Stimulated activated CD4-positive, alpha-beta T cell treated with anti-CD3 and anti-CD28 coated beads, Interleukin-12 subunit alpha, Interleukin-12 subunit beta, amount 100 ng/mL, for 24 hours (primary cell): ENCODE data around the gene CSDE1.
"Not testable (repeated sequence)": the region's sequence is repeated elsewhere in the genome, so short reads cannot be mapped to it uniquely, and the experiment has no call there.

ENCODE experiments used
- DNase-seq, 2 experiments: peaks; one replicate each; pipeline ENCODE4 v3.0.0-alpha.2; 2020; ENCODE audit warnings: low read depth in 2 of 2

Gene CSDE1

DNA sequence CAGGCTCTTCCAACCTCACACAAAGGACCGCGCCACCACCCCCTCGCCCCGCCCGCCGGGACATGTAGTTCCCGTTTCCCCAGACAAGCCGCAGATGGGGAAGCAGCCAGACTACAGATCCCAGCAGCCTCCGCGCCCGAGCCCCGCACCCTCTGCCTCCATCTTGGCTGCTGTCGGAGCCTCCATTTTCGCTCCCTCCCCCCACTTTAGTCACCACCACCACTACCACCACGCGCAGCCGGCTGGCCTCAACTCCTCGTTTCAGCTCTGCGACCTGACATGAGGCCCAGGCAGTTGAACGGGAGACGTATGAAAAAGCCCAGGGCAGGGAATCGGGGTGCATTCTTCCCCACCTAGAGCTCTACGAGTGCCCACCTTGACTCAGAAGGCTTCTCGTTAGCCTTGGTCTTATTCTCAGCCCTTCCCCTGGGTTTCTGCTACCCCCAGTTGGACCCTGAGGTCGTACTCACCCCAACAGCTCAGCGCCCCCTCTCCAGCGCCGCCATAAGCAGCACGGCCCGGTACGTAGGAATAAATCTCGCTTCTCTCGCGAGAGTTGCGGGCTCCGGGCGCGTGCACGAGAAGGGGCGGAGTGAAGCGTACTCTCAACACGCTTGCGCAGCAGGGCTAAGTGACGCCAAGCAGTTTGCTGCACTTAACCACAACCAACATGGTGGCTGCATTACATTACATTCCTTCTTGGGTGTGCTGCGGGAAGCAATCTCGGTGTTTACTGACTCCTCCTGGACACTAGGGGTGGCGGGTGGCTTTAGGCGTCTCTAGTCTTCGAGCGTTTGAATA, at the start of gene CSDE1:
TSS of gene CSDE1 (minus strand) at position 530 of the 801 bp plus-strand sequence. CDS start 18,094 bp downstream, outside the sequence.
- peak; percentile 92 to 95 for DNase-seq

DNA sequence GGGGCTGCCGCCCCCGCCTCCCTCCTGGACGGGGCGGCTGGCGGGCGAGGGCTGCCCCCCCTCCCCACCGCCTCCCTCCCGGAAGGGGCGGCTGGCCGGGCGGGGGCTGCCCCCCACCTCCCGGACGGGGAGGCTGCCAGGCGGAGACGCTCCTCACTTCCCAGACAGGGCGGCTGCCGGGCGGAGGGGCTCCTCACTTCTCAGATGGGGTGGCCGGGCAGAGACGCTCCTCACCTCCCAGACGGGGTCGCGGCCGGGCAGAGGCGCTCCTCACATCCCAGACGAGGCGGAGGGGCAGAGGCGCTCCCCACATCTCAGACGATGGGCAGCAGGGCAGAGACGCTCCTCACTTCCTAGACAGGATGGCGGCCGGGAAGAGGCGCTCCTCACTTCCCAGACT, 46.7 kb upstream of the CSDE1 start:
- DNase-seq = not testable (repeated sequence)

DNA sequence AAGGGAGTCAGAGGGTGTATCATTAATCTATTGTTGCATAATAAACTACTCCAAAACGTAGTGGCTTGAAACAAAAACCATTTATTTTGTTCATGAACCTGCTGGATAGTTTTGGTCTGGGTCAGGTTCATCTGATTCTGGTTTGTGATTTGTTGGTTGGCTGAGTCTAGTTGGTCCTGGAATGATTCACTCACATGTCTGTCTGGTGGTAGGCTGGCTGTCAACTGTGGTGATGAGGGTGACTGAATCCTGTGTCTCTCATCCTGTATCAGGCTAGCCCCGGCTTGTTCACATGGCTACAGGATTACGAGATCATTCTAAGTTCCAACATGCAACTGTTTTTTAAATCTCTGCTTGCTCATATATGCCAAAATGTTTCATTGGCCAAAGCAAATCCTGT, 45.2 kb upstream of the CSDE1 start:
- no peak for DNase-seq

DNA sequence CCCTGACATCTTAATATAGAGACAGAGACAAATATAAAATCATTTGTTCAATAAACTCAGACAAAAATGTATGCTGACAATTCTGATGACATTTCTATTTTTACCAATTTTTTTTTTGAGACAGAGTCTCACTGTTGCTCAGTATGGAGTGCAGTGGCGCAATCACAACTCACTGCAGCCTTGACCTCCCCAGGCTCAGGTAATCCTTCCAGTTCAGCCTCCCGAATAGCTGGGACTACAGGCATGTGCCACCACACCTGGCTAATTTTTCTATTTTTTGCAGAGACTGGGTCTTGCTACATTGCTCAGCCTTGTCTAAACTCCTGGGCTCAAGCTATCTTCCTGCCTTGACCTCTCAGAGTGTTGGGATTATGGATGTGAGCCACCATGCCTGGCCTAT, 36.3 kb upstream of the CSDE1 start:
- no peak for DNase-seq

DNA sequence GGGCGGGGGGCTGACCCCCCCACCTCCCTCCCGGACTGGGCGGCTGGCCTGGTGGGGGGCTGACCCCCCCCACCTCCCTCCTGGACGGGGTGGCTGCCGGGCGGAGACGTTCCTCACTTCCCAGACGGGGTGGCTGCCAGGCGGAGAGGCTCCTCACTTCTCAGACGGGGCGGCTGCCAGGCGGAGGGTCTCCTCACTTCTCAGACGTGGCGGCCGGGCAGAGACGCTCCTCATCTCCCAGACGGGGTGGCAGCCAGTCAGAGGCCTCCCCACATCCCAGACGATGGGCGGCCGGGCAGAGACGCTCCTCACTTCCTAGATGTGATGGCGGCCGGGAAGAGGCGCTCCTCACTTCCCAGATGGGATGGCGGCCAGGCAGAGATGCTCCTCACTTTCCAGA, 32.8 kb upstream of the CSDE1 start:
- DNase-seq = not testable (repeated sequence)

DNA sequence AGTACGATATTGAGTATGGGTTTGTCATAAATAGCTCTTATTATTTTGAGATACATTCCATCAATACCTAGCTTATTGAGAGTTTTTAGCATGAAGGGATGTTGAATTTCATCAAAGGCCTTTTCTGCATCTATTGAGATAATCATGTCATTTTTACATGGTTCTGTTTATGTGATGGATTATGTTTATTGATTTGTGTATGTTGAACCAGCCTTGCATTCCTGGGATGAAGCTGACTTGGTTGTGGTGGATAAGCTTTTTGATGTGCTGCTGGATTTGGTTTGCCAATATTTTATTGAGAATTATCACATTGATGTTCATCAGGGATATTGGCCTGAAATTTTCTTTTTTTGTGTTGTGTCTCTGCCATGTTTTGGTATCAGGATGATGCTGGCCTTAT, 28.7 kb upstream of the CSDE1 start:
- not testable (repeated sequence) for DNase-seq

DNA sequence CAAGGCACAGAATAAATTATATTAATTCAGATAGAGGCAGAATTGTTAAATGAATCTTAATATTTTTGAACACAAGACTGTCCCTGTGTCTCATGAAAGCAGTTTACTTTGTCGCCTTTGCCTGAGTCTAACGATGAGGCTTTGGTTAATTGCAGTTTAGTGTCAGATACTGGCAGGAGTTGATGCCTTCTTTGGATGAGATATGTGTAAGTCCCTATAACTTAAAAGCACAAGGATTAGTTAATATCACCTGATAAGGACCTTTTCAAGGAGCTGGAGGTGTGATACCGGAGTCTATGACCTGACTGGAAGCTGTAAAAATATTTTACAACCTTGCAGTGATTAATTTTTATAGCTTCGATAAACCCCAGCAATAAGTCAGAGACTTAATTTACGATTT, 24.7 kb upstream of the CSDE1 start:
- DNase-seq = no peak

DNA sequence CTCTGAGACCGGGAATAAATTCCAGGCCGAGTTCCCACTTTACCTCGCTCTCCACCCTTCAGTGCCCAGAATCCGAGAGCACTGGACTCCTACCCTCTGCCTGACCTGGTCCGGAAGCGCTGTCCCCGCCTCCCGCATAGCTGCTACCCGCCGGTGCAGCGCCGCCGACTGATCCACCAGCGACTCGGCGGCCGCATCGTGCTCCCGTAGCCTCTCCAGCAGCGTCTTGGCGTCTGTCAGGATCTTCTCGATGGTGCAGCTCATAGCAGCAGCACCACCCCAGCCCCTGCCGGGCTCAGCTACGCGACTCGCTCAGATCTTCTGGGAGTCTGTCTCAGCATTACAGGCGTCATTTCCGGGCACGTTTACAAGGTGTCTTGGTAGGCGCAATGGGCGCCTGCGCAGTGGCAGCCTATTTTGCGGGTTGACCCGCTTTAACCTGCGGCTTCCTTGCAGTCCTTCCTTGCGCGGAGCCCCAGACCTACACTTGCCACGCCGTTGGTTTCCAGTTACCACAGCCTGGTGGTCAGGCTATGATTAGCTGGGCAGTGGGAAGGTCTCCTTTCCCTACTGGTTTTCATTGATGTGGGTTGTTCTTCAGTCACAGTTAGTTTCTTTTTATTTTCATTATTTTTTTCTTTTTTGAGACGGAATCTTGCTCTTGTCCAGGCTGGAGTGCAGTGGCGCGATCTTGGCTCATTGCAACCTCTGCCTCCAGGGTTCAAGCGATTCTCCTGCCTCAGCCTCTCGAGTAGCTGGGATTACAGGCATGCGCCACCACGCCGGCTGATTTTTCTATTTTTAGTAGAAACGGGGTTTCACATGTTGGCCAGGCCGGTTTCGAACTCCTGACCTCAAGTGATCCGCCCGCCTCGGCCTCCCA, 22.8 kb upstream of the CSDE1 start, which contains the start of gene SIKE1:
TSS of gene SIKE1 (minus strand) at position 342 of the 883 bp plus-strand sequence. CDS start at position 264, 78 bp downstream.
- peak; percentile 88 to 89 for DNase-seq

DNA sequence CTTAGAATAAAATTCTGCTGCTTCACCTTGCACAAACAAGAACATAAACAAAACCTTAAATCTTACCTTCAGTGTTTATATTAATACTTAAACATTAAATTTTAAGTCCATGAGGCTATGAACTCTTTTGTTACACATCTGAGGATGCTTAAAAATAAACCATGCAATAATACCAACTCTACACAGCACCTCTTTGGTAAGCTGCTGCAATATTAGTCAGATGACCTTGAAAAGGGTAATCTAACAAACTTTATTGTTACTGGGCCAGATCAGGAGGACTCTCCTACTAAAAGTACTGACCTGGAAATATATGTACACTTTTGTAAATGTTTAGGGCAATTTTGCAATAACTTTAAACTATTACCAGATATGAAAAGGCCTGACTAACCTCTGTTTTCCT, 21.9 kb upstream of the CSDE1 start:
- DNase-seq = no peak

DNA sequence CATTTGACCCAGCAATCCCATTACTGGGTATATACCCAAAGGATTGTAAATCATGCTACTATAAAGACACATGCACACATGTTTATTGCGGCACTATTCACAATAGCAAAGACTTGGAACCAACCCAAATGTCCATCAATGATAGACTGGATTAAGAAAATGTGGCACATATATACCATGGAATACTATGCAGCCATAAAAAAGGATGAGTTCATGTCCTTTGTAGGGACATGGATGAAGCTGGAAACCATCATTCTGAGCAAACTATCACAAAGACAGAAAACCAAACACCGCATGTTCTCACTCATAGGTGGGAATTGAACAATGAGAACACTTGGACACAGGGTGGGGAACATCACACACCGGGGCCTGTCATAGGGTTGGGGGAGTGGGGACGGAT, 18.9 kb upstream of the CSDE1 start:
- not testable (repeated sequence) for DNase-seq

DNA sequence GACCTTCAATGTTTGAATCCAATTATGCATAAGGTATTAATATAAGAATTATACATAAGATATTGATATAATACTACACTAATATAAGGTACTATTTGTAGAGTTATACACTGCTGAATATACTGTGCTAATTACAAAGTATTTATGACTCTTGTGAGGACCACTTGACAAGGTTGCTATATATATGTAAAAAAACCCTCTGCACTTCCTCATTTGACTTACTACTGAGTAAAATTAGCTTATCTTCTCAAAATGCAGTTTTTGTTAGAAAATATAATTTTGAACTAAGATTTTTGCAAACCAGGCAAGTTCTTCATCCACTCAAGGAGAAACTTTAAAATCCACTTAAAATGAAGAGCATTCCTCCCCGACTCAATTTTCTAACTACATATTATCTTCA, 14.2 kb upstream of the CSDE1 start:
- no peak for DNase-seq

DNA sequence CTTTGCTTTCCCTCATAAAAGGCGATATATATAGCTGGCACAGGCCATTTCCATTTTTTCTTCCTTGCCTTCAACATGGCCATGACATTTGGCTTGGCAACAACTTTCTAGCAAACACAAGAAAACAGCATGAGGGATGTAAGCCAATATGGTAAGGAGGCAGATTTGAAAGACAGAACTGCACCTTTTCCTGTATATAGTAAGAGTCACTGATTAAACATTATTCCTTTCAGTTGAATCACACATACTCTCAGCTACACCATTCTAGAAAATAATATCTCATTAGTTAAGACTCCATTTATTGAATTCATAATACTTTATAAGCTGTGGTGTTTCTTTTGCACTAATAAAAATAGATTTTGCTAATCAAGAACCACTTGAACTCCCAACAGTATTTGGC, 13.2 kb upstream of the CSDE1 start:
- no peak for DNase-seq

DNA sequence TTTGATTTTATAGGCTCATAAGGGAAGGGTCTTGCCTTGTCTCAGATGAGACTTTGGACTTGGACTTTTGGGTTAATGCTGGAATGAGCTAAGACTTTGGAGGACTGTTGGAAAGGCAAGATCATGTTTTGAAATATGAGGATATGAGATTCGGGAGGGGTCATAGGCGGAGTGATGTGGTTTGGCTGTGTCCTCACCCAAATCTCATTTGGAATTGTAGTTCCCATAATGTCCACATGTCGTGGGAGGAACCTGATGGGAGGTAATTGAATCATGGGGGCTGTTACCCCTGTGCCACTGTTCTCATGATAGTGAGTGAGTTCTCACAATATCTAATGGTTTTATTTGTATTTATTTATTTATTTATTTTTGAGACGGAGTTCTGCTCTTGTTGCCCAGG, 6.9 kb upstream of the CSDE1 start:
- DNase-seq = no peak

DNA sequence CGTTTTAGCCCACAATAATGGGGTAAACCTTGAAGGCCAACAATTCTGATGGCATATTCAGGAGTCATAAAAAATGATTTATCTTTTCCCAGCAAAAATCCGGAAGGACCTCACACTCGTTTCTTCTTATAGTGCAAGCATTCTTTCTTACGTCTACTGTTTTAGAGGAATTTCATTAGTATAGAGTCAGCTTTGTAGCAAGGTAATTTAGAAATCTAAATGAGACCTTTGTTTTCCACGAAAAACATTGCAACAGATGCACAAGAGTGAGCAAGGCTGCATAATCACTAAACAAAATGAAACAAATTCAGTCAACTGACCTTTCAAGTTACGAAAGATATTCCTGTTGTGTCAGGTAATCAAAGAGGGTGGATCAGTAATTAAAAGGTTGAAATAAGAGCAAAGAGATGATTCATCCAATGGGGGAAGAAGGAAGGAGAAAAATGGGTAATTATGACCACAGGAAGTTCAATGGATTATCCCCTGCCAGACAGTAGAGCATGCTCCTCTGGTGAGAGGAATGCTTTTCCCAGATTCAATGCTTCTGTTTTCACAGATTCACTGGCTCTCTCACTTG, 560 bp upstream of the CSDE1 start:
- DNase-seq = no peak

DNA sequence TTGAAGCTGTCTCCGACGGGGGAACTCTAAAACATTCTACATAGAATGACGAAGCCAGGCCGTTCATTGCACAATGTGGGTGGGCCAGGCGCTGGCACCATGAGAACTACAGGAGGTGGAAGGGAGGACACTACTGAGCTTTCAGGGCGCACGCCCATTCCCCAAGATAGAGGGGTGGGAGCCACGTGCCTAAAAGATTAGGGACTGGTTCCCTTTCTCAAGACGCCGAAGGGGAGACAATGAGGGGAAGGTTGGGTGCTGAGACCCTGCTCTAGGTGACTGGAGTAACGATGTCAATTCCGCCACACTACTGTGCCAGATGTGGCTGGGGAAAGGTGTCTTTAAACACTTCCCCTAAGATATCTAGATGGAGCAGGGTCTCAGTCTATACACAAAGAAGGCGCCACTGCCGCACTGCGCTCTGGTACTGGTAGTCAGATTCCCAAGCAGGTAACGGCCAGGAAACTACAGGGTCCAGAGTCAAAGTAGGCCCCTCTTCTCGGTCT, 782 bp downstream of the CSDE1 start:
- DNase-seq = peak in 1 of 2 experiments; percentile 13

DNA sequence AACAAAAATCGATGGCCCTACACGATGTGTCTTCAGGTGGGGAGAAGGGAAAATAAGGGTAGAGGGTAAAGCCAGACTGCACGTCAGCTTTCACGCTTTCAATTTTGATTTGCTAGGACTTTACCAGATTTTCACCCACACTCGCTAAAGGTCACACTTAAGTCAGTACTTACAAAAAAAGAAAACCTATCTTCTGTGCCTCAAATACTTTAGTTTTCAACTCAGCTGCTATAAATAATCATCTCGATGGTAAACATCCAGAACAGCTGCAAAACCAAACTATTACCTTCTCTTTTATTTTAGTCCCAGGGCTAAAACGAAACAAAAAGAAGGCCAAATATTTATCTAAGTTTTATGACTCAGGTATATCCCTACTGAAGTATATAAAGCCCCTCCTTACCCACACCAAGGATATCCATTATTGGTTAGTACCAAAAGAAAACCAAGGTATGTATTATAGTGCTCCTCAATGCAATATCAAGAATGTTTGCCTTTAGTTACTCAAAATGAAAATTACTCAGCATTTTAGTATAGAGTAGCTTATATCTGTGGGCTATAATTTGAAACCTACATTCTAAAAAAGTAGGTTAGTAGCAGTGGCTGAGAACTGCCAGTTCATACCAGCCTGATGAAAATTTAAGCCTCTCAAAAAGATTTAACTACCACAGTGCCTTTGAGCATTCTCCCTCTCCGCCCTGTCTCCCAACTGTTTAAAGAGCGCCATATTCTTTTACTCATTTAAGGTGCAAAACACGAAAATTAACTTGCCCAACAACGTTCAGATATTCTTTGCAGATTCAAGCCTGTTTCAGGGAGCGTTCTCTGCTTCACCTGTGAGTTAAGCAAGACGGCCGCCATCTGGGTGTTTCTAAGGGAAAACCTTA, 1.5 kb downstream of the CSDE1 start:
- DNase-seq = no peak

DNA sequence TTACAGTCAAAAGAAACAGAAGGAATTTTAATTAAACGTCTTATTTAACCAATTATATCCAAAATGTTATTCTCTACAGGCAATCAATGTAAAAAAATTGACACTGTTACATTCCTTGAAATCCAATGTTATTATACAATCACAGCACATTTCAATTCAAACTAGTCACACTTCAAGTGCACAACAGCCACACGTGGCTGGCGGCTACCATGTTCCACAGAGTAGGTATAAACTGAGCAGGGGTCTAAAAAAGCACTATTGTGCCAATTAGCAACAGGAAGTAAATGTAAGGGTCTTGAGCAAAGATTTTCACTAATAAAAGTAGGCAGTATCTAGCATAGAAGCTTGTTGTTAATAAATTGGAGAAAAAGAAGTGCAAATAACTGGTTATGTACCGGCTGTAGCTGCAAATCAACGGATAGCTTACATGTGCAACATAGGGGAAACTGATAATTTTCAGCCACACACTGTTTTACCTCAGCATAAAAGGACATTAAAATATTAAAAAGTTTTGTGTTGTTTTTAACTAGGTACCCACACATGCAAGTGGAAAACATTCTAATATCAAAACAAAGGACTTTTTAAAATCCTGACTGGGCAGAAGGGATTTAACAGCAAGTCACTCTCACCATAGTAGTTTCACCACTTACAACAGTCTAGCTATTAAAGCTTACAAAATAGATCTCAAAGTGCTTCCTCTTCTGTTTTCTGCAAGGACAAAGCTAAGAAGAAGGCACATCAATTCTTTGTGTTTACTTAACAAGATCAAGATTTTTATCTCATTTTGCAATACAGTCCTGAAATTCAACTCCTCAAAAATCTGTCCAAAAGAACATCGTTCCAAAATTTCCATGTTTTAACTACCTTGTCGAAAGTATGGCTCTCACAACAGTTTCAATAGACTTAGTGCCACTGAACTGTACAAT, 2.5 kb downstream of the CSDE1 start:
- DNase-seq = no peak

DNA sequence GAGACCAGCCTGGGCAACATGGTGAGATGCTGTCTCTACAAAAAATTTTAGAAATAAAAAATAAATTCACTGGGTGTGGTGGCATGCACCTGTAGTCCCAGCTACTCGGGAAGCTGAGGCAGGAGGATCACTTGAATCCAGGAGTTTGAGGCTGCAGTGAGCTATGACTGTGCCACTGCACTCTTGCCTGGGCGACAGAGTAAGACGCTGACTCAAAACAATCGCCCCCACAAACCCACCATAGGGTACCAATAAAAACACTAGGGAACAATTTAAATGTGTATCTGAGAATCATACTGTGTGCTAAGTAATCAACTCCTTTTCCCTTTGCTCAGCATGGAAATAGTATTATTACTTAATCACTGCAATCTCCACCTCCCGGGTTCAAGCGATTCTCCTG, 4.1 kb downstream of the CSDE1 start:
- peak in 1 of 2 experiments; percentile 10 for DNase-seq

DNA sequence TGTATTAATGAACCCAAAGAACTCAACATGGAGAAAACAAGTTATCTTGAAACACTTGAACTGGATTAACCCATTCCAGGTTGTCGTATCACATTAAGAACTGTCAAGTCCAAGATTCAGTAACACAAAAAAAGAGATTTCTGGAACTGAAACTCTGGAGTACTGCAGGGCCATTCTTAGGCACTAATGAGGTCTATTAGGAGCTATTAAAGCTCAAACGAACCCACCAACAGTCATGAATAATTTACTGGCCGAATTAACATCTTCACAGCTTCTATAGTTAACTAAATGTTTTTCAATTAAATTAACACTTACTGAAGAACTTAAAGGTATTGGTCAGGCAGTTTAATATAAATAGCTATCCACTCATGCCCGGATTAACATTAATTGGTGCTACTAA, 4.6 kb downstream of the CSDE1 start:
- DNase-seq = no peak

DNA sequence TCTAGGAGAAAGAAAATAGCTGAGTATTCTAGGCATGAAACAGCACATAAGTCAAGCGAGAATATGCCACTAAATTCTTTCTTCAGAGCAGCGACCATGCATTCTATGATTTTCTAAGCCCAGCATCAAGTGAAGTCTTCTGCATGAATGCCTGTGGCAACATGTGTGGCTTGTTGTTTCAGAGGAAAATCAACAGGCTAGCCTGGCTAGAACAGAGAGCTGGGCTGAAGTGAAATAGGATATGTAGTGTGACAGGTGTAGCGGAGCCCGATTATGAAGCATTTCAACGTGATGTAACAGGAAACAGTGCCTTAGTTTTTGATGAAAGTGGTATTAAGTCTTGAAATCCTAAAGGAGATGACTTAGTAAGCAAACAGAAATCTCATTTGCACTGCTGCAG, 7.0 kb downstream of the CSDE1 start:
- DNase-seq = no peak
